Coronary artery (tissue), 2 donors: Measurements from ENCODE around the gene KANSL2.
"Not testable (repeated sequence)": the region's sequence is repeated elsewhere in the genome, so short reads cannot be mapped to it uniquely, and the experiment has no call there.

Source experiments
- DNase-seq: peaks from one replicate; pipeline ENCODE4 v3.0.0-alpha.2; 2017; ENCODE audit warnings: low spot score
- H3K27ac ChIP-seq, 2 donors: fragments of 200-600 bp; sonication (generic); one replicate each; pipeline ENCODE4 v1.5.1; 2016 to 2019
- H3K4me3 ChIP-seq: fragments of 200-600 bp; sonication (generic); 2 replicates; pipeline ENCODE4 v1.5.1; 2016; ENCODE audit warnings: mild to moderate bottlenecking, moderate library complexity
- TF ChIP-seq, protein P1 (sequence below): fragments of 200-600 bp; sonication (generic); IDR thresholded peaks from one replicate; pipeline ENCODE4 v1.5.1; 2019; ENCODE audit warnings: antibody characterized with exemption

KANSL2 gene

DNA sequence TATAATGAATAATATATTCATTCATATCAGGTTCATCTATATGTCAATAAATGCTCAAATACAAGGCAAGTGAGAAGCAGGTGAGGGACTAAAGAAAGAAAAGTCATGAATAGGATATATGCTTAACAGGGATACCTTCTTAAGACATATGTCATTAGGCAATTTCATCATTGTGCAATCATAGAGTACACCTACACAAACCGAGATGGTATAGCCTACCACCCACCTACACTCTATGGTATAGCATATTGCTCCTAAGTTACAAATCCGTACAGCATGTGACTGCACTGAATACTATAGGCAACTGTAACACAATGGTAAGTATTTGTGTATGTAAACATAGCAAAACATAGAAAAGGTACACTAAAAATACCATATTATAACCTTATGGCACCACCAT lies 39.0 kb downstream of the KANSL2 start:
- no peak for DNase-seq
- TF ChIP-seq, protein P1, sequence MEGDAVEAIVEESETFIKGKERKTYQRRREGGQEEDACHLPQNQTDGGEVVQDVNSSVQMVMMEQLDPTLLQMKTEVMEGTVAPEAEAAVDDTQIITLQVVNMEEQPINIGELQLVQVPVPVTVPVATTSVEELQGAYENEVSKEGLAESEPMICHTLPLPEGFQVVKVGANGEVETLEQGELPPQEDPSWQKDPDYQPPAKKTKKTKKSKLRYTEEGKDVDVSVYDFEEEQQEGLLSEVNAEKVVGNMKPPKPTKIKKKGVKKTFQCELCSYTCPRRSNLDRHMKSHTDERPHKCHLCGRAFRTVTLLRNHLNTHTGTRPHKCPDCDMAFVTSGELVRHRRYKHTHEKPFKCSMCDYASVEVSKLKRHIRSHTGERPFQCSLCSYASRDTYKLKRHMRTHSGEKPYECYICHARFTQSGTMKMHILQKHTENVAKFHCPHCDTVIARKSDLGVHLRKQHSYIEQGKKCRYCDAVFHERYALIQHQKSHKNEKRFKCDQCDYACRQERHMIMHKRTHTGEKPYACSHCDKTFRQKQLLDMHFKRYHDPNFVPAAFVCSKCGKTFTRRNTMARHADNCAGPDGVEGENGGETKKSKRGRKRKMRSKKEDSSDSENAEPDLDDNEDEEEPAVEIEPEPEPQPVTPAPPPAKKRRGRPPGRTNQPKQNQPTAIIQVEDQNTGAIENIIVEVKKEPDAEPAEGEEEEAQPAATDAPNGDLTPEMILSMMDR: no peak
- H3K27ac ChIP-seq: no peak overlapping the region
- no peak overlapping the region for H3K4me3 ChIP-seq

DNA sequence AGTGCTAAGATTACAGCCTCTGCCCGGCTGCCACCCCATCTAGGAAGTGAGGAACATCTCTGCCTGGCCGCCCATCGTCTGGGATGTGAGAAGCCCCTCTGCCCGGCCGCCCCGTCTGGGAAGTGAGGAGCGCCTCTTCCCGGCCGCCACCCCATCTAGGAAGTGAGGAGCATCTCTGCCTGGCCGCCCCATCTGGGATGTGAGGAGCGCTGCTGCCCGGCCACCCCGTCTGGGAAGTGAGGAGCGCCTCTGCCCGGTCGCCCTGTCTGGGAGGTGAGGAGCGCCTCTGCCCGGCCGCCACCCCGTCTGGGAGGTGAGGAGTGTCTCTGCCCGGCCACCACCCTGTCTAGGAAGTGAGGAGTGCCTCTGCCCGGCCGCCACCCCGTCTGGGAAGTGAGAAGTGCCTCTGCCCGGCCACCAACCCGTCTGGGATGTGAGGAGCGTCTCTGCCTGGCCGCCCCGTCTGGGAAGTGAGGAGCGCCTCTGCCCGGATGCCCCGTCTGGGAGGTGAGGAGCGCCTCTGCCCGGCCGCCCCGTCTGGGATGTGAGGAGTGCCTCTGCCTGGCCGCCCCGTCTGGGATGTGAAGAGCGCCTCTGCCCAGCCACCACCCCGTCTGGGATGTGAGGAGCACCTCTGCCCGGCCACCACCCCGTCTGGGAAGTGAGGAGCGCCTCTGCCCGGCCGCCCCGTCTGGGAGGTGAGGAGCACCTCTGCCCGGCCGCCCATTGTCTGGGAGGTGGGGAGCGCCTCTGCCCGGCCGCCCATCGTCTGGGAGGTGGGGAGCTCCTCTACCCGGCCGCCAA lies 40.1 kb downstream of the KANSL2 start:
- not testable (repeated sequence) for H3K4me3 ChIP-seq, H3K27ac ChIP-seq, DNase-seq

DNA sequence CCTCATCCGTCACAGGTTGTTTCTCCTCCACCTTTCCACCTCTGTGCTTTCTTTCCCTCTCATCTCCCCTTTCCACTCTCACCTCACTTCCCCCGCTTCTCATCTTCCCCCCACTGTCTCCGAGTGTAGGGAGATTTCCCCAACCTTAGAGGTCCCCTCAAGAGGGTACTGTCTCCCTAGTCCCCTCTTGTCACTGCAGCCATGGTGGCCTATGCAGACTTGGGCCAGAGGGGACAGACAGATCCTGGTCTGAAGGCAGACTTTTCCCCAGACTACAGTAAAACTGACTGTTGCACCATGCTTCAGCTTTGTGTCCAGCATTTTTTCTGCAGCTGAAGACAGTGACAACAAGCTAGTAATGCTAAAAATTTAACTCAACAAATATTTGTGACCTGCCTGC lies 41.2 kb downstream of the KANSL2 start:
- TF ChIP-seq, protein P1: no peak
- Histone ChIP-seq H3K4me3 (no peak overlapping the region), H3K27ac (no peak overlapping the region)
- no peak for DNase-seq

DNA sequence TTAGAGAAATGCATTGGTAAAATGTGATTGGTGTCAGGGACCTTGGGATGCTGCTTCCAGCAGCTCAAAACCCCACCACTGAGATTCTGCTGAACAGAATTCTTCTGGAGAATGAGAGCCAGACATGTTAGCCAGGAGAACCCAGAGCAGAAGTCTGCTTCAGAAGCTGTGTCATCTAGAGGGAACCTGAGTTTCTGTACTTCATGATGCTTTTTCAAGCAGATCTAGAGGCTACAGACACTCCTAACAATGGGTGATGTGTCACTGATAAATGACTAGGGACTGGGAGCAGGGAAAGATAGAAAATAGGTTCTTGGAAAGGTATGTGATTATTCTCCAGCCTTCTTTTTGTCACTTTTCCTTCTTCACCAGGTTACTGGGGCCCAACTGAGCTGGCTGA lies 41.6 kb downstream of the KANSL2 start:
- H3K27ac ChIP-seq: no peak overlapping the region
- H3K4me3 ChIP-seq: no peak overlapping the region
- TF ChIP-seq, protein P1: no peak
- no peak for DNase-seq

DNA sequence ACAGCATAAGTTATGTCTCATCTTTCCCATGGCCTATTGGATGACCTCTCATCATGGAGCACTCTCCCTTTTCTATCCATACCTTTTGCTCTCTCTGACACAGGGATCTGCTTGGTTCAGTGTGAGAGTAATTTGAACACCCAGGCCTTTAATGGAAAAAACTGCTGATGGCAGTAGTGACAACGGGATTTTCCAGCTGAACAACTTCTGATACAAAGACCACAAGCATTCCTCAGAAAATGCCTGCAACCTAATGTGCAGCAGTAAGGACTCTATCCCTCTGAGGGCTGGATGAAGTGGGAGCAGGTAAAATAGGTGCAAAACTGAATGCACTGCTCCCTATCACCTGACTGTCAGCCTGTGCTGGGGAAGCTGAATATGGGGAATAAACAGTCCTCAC lies 51.0 kb downstream of the KANSL2 start:
- Histone ChIP-seq H3K4me3 (no peak overlapping the region), H3K27ac (no peak overlapping the region)
- DNase-seq: no peak
- TF ChIP-seq, protein P1: no peak

DNA sequence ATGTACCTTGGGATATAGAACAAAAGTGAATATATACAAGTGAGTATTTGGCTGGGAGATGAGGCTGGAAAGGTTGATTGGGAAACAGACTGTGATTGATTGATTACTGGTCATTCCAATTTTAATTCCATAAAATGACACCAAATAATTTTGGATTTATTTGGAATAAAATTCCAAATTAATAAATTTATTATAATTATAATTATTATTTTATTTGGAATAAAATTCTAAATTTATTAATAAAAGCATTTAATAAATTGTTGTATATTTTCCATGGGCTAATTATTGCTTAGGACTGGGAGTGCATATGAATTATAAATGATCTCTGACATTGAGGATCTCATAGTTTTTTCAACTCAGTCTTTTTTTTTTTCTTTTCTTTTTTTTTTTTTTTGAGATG lies 51.7 kb downstream of the KANSL2 start:
- H3K27ac ChIP-seq: no peak overlapping the region
- H3K4me3 ChIP-seq: no peak overlapping the region
- no peak for DNase-seq
- TF ChIP-seq, protein P1: no peak

DNA sequence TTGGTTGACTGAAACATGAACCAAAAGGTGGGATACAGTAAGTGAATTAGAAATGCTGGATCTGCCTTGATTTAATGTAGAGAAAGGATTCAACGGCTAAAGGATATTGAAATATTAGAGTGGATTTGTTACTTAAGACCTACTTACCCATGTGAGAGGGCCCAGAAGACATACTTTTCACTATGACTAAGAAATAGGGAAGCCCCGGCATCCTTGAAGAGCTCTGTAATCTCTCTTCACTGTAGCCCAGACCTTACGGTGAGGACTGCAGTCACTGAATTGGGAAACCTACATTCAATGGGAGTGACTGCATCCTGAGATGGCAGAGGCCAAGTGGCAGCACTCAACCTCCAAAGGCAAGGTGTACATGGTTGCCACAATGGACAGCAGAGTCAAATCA lies 52.5 kb downstream of the KANSL2 start:
- no peak overlapping the region for H3K27ac ChIP-seq
- TF ChIP-seq, protein P1: no peak
- no peak overlapping the region for H3K4me3 ChIP-seq
- DNase-seq: no peak
